Fibroblast of skin of abdomen (primary cell): ENCODE data around the gene AGPAT4.

Experiments used
- DNase-seq: peaks from one replicate; pipeline ENCODE4 v3.0.0-alpha.2; 2013

AGPAT4 gene

GRCh38 chr6:161162722-161163121, 111.1 kb downstream of the AGPAT4 start:
- no peak for DNase-seq

- DNase-seq: peak; percentile 74
Observed at GRCh38 chr6:161161889-161162624, 111.8 kb downstream of the AGPAT4 start.

- DNase-seq: no peak
Observed at GRCh38 chr6:161161121-161161520, 112.7 kb downstream of the AGPAT4 start.

GRCh38 chr6:161154796-161155335, 119.0 kb downstream of the AGPAT4 start:
- no peak for DNase-seq

- no peak for DNase-seq
Observed at GRCh38 chr6:161153725-161154124, 120.1 kb downstream of the AGPAT4 start.

- no peak for DNase-seq
Observed at GRCh38 chr6:161152907-161153662, 120.8 kb downstream of the AGPAT4 start.

- no peak for DNase-seq
Observed at GRCh38 chr6:161152527-161152862, 121.4 kb downstream of the AGPAT4 start.

GRCh38 chr6:161151660-161152526, 122.0 kb downstream of the AGPAT4 start:
- DNase-seq: no peak

- no peak for DNase-seq
Observed at GRCh38 chr6:161151059-161151645, 122.7 kb downstream of the AGPAT4 start.

- no peak for DNase-seq
Observed at GRCh38 chr6:161150566-161150965, 123.3 kb downstream of the AGPAT4 start.

- DNase-seq: no peak
Observed at GRCh38 chr6:161150136-161150535, 123.7 kb downstream of the AGPAT4 start.

- no peak for DNase-seq
Observed at GRCh38 chr6:161143663-161144430, 130.0 kb downstream of the AGPAT4 start.

- DNase-seq: no peak
Observed at GRCh38 chr6:161142957-161143296, 130.9 kb downstream of the AGPAT4 start.

- DNase-seq: no peak
Observed at GRCh38 chr6:161141173-161141572, 132.7 kb downstream of the AGPAT4 start.

GRCh38 chr6:161140554-161140875, 133.3 kb downstream of the AGPAT4 start:
- no peak for DNase-seq

GRCh38 chr6:161139766-161140553, 133.9 kb downstream of the AGPAT4 start:
- DNase-seq: no peak

GRCh38 chr6:161139304-161139765, 134.5 kb downstream of the AGPAT4 start:
- DNase-seq: no peak

GRCh38 chr6:161138543-161139303, 135.1 kb downstream of the AGPAT4 start:
- no peak for DNase-seq

- peak; percentile 18 for DNase-seq
Observed at GRCh38 chr6:161137839-161138542, 135.9 kb downstream of the AGPAT4 start.

GRCh38 chr6:161137320-161137719, 136.5 kb downstream of the AGPAT4 start:
- DNase-seq: no peak
